Kidney glomerular epithelial cell (primary cell): ENCODE results near the gene GEMIN8.

ENCODE experiments used
- DNase-seq: peaks from one replicate; lab custom pipeline; 2025; lab: John Stamatoyannopoulos, UW

The GEMIN8 gene, protein sequence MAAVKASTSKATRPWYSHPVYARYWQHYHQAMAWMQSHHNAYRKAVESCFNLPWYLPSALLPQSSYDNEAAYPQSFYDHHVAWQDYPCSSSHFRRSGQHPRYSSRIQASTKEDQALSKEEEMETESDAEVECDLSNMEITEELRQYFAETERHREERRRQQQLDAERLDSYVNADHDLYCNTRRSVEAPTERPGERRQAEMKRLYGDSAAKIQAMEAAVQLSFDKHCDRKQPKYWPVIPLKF

DNA sequence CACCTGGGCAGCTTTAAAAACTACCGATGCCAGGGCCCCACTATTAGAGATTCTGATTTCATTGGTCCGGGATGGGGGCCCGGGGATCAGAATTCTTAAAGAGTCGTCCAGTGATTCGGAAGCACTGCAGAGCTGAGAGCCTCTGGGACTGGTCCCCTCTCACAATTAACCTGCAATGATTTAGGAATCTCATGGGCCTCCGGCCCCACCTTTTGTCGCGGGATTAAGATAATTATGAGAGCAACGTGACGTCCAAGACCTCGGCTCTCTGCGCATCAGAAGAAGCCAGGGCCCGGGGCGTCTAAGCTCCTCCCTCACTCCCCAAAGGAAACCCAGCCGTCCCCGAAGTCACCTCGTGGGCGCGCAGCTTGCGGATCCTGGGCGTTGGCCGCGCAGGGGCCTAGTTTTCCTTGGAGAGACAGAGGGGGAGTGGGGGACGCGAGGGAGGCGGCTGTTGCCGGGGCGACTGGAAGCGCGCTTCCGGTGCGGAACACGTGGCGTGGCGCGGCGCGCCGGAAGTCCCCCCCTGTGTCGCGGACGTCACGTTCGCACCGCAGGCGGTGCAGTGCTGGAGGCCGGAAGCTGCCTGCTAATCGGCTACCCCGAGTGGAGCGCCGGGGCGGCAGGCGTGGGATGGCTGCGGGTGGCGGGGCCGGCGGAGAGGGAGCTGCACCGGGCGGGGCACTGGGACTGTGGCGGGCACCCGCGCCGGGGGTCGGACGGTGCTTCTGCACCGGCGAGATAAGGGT, at the start of gene GEMIN8:
Gene GEMIN8 (minus strand): TSS at position 468 of the 749 bp plus-strand sequence. CDS start 8,414 bp downstream, outside the sequence.
- DNase-seq = peak; percentile 78

DNA sequence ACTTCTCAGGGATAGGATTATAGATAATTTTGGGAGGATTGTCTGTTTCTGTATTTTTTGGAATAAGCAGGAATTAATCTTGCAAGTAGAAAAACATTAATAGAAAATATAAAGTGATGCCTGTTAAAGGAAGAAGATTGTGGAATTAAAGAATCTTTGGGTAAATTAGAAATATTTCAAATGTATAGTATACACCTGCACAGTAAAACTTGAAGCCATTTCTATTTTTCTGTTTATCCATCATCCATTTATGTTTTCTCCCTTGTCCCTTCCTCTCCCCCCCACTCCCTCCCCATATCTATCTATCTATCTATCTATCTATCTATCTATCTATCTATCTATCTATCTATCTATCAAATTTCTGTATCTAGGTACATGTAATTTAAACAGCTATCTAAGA, 46.9 kb upstream of the GEMIN8 start:
- DNase-seq = no peak

DNA sequence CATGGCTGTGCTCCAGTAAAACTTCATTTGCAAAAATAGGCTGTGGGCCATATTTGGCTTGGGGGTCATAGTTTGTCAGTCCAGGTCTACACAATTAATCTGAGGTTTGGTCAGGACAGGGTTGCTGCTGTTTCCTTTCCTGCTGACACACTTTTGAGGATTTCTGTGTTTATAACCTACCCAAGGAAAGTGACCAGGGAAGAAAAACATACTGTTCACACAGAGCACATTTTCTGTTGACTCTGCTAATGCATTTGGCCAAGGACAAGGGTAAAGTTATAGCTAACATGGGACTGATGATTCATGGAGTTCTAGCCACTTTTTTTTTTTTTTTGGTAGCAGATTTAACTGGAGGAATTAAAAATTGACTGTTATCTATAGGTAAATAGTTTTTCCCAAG, 43.9 kb upstream of the GEMIN8 start:
- DNase-seq = no peak

DNA sequence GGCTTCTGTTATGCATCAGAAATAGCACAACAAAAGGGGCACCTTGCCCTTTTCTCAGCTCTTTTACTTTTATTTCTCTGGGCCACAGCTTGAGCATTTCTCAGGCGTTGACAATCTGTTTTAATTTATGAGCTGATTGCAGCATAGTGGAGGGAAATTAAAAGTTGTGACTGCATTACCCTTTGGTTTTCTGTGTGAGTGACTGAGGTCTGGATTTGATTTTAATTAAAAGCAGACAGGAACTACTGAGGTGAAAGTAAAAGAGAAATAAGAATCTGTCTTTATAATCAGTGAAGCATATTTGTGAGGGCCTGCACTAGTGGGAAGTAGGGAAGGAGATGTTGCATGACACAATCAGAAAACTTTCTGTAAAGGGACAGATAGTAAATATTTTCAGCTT, 43.4 kb upstream of the GEMIN8 start:
- no peak for DNase-seq

DNA sequence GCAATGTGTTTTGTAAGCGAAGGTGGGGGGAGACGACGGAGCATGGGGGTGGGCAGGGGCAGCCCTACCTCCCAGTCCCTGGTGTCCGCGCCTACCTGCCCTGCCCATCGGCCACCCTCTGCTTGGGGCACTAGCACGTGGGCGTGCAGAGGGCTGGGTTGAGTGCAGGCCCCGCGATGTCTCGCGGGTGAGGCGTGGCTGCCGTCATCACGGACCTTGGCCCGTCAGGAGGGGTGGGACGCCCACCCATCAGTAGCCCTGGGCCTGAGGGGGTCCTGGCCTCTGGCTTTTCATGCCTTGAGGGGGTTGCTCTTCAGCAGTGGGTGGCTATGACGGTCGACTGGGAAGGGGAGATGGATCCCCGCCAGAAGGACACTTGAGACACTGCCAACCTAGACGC, 36.1 kb upstream of the GEMIN8 start:
- DNase-seq = no peak

DNA sequence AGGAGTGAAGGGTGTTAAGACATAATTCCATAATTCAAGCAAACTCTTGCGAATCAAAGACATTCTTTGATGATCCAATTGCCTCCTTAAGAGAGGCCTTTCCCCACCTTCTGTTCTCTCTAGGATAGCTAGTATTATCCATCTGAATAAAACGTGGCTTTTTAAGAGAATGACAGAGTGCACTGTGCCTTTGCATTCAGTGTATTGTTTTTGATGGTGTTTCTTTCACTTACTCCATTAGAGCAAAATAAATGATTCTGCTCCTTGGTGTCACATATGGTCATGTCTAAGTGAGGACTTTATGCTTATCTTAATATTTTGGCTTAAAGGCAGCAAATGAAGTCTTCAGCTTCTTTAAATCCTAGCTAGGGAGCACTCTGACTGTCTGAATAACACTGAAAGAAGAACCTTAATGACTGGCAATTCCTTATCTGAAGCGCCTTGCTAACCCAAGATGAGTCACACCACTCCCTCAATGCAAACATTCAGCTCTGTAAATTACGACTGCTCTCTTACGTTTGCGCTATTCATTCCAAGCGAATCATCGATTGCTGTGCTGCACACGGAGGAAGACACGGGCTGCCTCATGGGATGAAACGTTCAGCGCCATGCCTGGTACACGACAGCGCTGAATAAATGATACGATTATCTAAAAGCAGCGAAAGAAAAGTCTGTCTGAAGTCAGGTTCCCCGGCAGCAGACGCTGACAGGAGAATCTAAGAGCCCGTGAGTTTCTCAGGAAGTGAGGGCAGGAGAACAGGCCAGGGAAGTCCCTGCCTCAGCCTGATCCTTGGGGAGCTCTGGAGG, 35.1 kb upstream of the GEMIN8 start:
- no peak for DNase-seq

DNA sequence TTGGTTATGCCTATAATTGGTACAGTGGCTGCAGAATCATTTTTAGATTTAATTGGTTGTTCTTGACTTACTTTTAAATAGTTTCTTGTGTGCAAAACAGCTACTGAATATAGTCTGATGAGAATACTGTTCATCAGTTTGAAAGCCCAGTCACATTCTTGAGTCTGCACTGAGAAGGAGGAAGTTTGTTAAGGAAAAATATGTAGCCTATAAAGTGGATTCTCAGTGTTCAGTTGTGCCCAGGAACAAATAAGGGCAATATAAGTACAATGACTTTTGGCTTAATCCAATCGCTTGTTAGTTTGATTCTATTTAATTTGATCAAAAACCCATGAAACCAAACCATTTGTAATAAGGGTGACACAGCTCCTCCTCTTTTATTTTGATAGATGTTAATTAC, 32.8 kb upstream of the GEMIN8 start:
- no peak for DNase-seq

DNA sequence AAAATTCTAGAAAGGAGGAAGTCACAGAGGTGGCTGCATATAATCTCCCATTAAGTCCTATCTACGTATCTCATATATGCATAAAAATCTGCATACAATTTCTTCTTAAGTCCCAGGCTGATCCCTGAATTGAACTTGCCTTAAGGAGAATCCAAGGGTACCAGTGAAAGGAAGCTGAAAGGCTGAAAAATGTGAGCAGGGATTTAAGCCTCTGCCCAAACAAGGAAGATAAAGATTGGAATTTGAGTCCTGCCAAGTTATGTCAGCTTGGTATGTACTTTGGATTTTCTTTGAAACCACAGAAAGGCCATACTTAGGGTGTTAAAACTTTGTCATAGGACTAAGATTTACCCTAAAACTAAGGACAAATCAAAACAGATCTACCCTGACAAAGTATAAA, 26.5 kb upstream of the GEMIN8 start:
- no peak for DNase-seq

DNA sequence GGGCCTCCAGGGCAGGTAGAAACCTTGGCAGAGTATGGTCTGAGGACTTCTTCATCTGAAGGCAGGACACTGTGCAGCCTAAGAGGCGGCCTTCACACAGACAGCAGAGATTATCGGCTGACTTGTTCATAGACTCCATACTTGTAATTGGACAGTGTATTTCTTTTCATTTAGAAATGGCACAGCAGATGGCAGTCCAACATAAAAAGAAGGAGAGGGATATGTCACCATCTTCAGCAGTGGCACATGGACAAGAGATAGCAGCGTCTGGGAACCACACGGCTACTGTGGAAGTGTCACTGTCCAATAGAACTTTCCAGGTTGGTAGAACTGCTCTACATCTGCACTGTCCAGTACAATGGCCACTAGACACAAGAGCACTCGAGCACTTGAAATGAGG, 21.7 kb upstream of the GEMIN8 start:
- no peak for DNase-seq

DNA sequence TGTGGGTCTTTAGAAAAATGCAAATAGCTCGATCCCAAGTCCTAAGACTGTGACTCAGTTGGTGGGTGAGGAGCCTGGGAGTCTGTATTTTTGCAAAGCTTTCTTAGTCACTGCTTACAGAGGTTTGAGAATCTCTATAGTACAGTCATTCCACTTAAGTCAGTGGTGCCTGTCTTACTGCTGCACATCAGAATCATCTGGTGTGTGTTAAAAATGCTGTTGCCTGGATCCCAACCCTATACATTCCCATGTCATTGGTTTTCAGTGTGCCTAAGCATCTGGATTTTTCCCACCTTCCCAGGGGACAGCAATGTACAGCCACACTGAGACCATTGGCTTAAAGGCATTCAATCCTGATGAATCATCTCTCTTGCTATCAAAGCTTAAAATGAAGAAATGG, 21.0 kb upstream of the GEMIN8 start:
- no peak for DNase-seq

DNA sequence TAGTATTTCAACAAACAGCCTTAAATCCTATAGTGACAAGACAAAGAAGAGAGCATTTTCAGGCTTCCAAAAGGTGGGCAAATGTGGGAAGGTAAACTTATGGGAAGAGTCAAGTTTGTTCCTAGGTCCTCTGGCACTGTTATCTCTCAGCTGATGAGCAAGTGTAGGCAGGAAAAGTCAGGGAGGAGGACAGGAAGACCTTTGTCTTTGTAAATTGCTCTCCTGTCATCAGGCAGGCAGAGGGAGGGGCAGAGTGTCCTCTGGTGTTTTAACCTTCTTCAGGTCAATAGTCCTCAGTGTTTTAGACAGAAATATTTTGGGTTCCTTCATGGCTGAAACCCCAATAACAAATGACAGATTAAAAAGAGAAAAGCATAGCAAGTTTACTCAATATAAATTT, 13.5 kb upstream of the GEMIN8 start:
- DNase-seq = no peak

DNA sequence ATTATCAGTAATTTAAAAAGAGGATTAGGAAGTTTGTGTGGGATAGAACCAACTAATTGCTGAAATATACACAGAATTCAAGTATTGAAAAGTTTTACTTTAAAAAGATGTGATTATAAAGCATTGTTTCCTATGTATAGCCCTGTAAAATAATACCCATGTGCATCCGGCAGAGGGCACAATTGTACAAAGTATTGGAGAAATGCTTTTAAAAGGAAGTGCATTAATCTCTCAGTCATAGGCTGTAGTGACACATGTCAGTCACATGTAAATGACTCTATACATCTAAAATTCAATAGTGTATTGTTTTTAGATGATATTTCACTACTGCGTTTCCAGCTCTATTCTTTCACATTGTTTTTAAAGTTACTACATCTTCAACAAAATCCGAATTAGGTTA, 9.7 kb upstream of the GEMIN8 start:
- peak; percentile 13 for DNase-seq

DNA sequence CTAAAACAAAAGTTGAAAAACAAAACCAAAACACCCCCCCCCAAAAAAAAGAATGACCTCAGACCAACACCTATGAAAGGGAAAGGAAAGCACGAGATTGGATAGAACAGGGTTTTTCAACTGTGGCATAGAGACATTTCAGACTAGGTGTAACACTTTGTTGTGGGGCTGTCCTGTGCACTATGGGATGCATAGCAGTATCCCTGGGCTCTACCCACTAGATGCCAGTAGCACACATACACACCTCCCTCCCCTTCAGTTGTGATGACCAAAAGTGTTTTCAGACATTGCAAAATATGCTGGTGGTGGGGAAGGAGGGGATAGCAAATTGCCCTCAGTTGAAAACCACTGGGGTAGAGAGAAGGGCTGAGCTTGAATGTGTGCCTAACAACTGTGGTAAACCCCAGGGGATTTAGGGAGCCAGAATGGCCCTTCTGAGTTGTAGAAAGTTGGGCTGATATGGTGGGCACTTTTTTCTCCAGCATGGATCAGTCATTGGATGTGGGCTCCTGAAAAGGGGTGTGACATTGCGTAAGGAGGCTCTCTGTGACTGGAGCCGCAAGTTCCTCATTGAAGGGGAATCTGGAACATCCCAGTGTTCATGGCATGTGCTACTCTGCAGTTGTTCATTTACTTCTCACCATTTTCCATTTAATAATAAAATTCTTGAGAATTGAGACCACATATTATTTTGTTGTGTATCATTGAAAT, 8.8 kb upstream of the GEMIN8 start:
- DNase-seq = no peak

DNA sequence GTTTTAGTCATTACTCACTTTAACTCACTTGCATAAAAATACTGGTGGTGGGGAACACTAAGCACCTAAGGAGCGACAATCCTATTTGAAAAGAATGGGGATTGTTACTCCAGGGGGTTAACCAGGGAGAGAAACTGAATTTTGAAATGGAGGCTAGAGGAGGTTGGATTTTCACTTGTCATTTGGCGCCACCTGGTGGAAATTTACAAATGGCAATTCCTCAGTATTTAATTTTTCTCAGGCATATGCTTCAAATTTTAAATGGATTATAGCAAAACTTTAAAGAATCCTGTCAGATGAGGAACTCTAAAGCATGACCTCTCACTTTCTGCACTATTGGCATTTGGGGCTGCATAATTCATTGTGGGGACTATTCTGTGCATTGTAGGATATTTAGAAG, 2.7 kb upstream of the GEMIN8 start:
- peak; percentile 29 for DNase-seq

DNA sequence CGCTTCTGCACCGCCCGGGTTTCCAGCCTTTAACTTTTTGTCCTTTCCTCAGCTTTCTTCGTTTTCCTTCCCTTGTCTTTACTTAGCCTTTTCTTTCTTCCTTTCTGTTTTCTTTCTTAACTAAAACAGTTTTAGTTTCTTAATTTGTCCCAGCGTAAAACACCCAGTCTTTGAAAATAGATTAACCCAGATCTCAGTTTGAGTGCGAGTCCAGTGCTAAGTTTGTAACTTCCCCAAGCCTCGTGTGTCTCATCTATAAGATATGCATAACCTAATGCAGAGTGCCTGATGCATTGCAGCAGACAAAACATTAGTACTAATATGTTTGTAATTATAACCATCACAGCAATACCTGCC, 460 bp upstream of the GEMIN8 start:
- peak; percentile 0 for DNase-seq

DNA sequence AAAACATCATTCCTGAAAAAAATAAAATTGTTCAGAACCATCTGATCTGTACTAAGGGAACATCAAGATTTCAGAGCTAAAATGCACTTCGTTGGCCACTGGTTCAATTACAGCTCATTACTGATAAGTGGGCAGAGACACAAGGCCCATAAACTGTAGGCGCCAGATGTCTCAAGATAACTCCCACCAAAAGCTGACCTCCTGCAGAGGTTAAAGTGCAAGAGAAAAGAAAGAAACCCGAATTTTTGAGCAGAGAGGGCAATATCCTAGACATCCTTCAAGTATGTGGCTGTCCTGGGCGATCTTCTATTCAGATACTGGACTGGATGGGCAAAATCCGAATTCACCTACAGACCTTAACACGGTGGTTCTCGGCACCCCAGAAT, 660 bp downstream of the GEMIN8 start:
- DNase-seq = no peak

DNA sequence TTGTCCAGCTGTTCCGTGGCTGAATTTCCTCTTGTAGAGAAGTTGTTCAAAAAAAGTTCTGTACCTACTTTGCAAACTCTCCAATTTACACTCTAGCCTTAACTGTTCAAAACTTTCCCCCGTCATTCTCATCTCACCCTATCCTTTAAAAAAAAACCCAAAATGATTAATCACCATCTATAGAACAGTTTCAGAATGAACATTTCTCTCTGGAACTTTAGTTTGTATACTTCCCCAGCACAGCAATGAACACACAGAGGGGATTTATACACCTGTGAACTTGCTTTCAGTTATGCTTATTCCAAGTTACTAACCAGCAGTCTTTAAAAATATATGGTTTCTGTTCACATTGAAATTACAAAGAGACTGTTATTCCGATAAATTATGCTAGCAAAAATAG, 1.2 kb downstream of the GEMIN8 start:
- DNase-seq = no peak

DNA sequence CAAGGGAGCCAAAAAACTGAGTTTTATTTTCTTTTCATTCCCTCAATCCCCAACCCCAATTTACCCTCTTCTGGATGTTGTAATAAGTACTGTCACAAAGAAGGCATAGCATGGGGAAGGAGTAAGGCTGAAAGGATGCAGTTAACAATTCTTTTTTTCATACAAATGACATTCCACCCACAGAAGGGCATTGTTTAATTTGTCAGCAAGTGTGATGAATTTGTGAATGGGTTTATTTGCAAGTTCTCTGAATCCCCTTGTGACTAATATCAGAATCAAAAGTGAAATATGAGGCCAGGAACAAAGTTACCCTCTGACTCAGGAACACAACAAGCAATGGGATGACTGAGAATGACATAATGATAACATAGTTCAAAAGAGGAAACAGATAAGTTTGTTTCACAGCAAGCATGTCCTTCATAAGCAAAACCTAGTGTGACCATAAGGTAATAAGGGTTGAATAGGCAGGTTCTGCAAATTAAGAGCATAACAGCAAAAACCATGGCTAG, 2.1 kb downstream of the GEMIN8 start:
- peak; percentile 46 for DNase-seq

DNA sequence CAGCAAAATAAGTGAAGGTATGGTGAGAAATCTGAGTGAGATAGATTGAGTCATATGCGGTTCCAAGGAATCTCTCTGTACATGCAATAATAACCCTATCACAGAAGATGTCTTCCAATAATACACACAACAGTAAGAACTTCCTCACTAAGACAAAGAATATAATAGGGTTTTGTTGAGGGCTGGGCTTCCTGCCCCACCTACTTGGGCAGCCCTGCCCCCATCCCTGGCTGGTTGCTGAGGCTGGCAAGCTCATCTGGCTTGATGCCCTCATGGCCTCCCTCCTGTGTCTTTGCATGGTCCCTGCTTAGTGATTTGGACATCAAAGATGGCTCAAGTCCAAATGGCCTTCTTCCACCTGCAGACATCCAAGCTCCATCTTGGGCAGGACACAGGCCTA, 2.7 kb downstream of the GEMIN8 start:
- no peak for DNase-seq

DNA sequence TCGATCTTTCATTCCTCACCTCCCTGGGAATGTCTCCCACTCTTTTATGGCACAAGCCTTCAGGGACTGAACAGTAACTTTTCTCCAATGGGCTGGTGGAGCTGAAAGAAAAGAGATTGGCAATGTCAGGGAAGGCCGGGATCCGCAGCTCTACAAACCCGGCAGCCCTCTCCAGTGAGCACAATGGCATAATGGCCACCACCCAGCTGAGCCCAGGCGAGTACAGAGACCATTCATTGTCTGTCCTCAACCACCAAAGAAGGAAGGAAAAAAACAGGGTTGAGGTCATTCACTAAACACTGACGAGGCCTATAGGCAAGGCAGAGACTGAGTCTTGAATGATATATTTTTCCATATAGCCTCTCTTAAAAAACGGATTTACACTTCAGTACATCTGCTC, 3.6 kb downstream of the GEMIN8 start:
- no peak for DNase-seq

DNA sequence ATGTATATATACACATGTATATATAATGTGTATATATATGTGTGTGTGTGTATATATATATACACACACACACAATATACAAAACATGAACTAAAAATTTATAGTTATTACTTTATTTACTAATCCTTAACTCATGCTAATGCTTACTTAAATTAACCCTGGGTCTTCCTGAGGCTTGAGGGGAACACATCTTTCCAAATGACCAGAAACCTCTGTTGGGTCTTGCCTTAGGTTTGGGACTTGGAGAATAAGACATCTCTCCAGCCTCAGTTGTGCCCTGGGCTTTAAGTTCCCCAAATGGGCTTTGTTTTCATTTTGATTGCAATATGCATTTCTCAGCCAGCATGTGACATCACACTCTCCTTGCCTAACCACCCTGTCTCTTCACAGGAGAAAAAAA, 7.7 kb downstream of the GEMIN8 start:
- no peak for DNase-seq

DNA sequence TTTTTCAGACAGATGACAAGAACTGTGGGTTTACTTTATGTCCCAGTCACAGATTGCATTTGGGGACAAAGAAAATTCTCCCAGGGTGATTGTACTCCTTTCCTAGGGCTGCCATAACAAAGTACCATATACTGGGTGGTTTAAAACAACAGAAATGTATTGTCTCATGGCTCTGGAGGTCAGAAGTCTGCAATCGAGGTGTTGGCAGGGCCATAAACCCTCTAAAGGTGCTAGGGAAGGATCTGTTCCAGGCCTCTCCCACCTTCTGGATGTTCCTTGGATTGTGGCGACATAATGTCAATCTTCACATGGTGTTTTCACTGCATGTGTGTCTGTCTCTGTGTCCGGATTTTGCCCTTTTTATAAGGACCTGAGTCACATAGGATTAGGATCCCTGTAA, 12.3 kb downstream of the GEMIN8 start:
- DNase-seq = no peak
